IPS DF 6.9 (cell line): ENCODE measurements around the gene GRHL1.

Experiments
- DNase-seq: peaks from one replicate; pipeline ENCODE4 v3.0.0-alpha.2; 2013; ENCODE audit warnings: low read depth, low spot score
- H3K27ac ChIP-seq: one replicate; pipeline ENCODE4 v1.5.1; 2013; ENCODE audit warnings: low read length, control low read depth
- H3K27me3 ChIP-seq: 2 replicates; pipeline ENCODE4 v1.6.1; 2013; ENCODE audit warnings: mild to moderate bottlenecking, low read length; ENCODE audit not compliant: control insufficient read depth, insufficient read depth
- H3K36me3 ChIP-seq: 2 replicates; pipeline ENCODE4 v1.6.1; 2013; ENCODE audit warnings: low read length; ENCODE audit not compliant: control insufficient read depth, insufficient read depth
- H3K4me1 ChIP-seq: 2 replicates; pipeline ENCODE4 v1.6.1; 2013; ENCODE audit warnings: low read length; ENCODE audit not compliant: control insufficient read depth, insufficient read depth
- H3K4me3 ChIP-seq: 2 replicates; pipeline ENCODE4 v1.5.1; 2013; ENCODE audit warnings: mild to moderate bottlenecking, low read length
- H3K9me3 ChIP-seq: 2 replicates; pipeline ENCODE4 v1.6.1; 2013; ENCODE audit warnings: low read length, inconsistent platforms; ENCODE audit not compliant: control insufficient read depth, insufficient read depth
- WGBS: extraction: QIAGEN DNeasy Blood & Tissue Kit; methylation state at CpG from one replicate; pipeline ENCODE4 v1.1.7; 2013; ENCODE audit warnings: mixed read lengths, missing lambda C conversion rate; ENCODE audit not compliant: insufficient read length, insufficient coverage; 5-methylcytosine and 5-hydroxymethylcytosine counted together

Gene GRHL1, protein sequence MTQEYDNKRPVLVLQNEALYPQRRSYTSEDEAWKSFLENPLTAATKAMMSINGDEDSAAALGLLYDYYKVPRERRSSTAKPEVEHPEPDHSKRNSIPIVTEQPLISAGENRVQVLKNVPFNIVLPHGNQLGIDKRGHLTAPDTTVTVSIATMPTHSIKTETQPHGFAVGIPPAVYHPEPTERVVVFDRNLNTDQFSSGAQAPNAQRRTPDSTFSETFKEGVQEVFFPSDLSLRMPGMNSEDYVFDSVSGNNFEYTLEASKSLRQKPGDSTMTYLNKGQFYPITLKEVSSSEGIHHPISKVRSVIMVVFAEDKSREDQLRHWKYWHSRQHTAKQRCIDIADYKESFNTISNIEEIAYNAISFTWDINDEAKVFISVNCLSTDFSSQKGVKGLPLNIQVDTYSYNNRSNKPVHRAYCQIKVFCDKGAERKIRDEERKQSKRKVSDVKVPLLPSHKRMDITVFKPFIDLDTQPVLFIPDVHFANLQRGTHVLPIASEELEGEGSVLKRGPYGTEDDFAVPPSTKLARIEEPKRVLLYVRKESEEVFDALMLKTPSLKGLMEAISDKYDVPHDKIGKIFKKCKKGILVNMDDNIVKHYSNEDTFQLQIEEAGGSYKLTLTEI

DNA sequence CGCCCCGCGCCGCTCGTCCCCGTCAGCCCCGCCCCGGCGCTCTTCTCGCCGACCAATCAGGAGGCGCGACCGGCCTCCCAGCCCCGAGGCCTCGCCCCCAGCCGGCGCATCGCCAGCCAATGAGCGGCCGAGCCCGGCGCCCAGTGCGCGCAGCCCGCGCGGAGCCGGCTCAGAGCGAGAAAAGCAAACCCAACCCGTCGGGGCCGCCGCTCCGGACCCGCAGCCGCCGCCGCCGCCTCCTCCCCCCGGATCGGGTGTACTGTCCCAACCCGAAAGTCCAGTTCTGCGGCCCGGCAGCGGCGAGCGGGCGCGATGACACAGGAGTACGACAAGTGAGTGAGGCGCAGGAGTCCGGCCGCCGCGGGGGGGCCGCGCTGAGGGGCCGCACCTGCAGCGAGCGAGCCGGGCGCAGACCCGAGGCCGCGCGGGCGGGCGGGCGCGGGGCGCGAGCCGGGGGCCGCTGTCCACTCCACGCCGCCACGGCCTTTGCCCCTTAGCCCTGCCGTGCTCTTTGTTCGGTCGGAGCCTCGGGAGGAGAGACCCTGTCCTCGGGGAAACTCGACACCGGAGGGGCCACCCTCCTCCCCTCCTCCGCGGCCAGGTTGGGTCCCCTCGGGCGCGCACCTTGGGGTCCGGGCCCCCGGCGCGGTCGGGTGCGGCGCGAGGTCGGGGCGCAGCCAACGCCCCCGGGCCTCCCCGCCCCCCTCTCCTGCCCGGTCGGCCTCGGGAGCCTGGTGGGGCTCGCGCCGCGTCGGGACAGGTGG lies at the start of gene GRHL1:
Gene GRHL1, plus strand, starts transcription at position 172 of the 764 bp plus-strand sequence. Its CDS starts 141 bp downstream, at position 313.
- H3K36me3 ChIP-seq, result no peaks in the 10 kb centered on the region
- peaks cover 15% of the 10 kb centered on the region for H3K27me3 ChIP-seq
- no CpG with 5 or more reads among the region's 111 CpGs for WGBS
- DNase-seq, result peak; percentile 70
- H3K4me1 ChIP-seq, result 0 out of 2 replicates have a peak, but pooled peaks cover 2% of the 10 kb centered on the region
- H3K27ac ChIP-seq, result no peak within 1 kb of the TSS
- peak within 1 kb of the TSS; percentile 85 for H3K4me3 ChIP-seq
- no peaks in the 10 kb centered on the region for H3K9me3 ChIP-seq

DNA sequence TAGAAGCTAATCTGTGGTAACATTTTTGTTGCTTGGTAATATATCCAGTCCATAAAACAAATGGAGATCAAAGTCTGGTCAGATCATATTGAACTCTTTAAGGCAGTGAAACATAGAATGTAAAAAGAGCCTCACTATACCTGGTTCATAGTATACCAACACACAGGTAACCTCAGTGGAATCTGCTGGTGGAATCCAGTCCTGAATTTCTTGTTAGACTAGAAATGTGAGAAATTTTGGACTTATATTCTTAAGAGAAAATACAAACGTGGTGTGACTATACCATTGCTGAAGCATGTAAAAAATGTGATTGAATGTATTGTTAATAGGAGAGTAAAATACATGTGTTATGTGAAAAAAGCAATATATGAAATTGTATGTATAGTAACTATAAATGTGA lies 46.1 kb upstream of the GRHL1 start:
- Histone ChIP-seq H3K4me1 (no peaks in the 10 kb centered on the region), H3K4me3 (no peak overlapping the region), H3K36me3 (no peaks in the 10 kb centered on the region), H3K9me3 (no peaks in the 10 kb centered on the region), H3K27me3 (no peaks in the 10 kb centered on the region), H3K27ac (no peak overlapping the region)
- WGBS, result 100% methylated on average over 1 of the region's 1 CpG
- no peak for DNase-seq

DNA sequence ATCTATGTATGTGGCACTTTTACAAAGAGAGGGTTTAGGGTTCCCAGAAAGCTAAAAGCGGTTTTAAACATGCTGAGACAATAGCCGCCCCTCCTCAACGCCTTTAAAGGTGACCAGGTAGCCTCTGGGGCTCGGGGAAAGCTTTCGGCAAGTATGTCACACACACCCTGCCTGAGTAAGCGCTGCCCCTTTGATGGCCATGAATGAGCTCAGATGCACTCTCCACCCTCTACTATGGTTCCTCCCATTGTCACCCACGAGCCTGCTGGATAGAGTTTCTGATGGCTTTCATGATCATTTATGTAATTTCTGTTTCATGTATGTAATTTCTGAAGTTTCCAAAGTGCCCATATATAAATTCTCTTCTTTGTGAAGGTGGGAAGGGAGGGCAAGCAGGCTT lies 44.1 kb upstream of the GRHL1 start:
- Histone ChIP-seq H3K27ac (no peak overlapping the region), H3K36me3 (no peaks in the 10 kb centered on the region), H3K27me3 (no peaks in the 10 kb centered on the region), H3K4me3 (no peak overlapping the region), H3K4me1 (no peaks in the 10 kb centered on the region), H3K9me3 (no peaks in the 10 kb centered on the region)
- no CpG with 5 or more reads among the region's 7 CpGs for WGBS
- no peak for DNase-seq

DNA sequence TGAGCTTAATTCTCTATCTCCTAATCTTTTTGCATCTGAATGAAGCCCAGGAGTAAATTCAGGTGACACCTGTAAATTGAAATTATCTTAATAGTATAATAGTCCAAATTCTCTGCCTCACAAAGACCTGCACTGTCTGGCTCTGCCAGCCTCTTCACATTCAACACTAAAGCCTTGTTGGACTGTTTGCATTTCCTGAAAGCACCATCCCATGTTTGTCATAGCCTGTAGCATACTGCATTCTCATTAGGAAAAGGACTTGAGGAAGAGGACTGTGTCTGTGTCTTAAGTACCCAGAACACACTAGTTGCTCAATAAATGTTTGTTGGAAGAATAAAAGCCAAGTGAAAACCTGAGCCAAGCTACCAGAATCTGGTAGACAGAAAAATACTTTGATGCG lies 42.9 kb upstream of the GRHL1 start:
- no peaks in the 10 kb centered on the region for H3K27me3 ChIP-seq
- no peaks in the 10 kb centered on the region for H3K36me3 ChIP-seq
- H3K9me3 ChIP-seq, result no peaks in the 10 kb centered on the region
- no peaks in the 10 kb centered on the region for H3K4me1 ChIP-seq
- WGBS, result no CpG with 5 or more reads among the region's 1 CpG
- no peak for DNase-seq
- no peak overlapping the region for H3K4me3 ChIP-seq
- H3K27ac ChIP-seq, result no peak overlapping the region

DNA sequence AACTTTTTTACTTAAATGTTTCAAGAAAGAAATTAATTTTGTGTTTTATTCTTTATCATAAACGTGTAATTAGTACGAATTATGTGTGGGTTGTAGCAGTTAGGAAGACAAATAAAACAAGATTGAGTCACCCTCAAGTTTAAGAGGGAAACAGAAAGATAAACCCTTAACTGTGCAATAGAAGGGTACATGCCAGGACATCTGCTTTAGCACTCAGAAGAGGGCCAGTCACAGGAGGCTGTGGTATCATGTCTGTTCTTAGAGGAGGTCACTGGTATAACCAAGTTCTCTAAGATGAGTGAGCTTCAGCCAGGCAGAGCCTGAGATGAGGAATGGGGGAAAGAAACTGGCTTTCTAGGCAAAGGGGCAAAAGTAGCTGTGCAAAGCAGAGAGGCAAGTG lies 42.4 kb upstream of the GRHL1 start:
- no peaks in the 10 kb centered on the region for H3K36me3 ChIP-seq
- no peak for DNase-seq
- no peaks in the 10 kb centered on the region for H3K4me1 ChIP-seq

DNA sequence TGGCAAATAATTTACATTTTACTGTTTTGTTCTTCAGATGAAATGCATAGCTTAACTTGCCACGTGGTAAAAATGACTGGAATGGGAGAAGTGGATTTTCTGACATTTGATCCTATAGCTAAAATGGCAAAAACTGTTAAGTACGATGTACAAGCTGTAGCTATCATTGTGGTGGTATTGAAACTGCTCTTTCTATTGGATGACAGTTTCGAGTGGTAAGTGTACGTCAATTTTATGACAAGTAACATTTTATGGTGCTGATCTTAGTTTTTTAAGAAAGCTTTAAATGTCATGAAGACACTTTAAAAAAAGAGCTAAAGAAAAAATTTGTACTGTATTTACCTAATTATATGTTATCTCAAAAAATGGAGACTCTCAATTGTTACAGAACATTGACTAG lies 40.8 kb upstream of the GRHL1 start:
- H3K27ac ChIP-seq, result no peak overlapping the region
- H3K4me3 ChIP-seq, result no peak overlapping the region
- H3K4me1 ChIP-seq, result no peaks in the 10 kb centered on the region
- no peak for DNase-seq
- no peaks in the 10 kb centered on the region for H3K9me3 ChIP-seq
- H3K27me3 ChIP-seq, result no peaks in the 10 kb centered on the region
- no CpG with 5 or more reads among the region's 4 CpGs for WGBS
- H3K36me3 ChIP-seq, result no peaks in the 10 kb centered on the region

More for the DNA sequence above, 42.4 kb upstream of the GRHL1 start:
- Histone ChIP-seq H3K9me3 (no peaks in the 10 kb centered on the region), H3K4me3 (no peak overlapping the region), H3K27ac (no peak overlapping the region), H3K27me3 (no peaks in the 10 kb centered on the region)
- 100% methylated on average over 2 of the region's 2 CpGs for WGBS

- H3K4me3 ChIP-seq, result no peak overlapping the region
- H3K27ac ChIP-seq, result no peak overlapping the region
- no peaks in the 10 kb centered on the region for H3K9me3 ChIP-seq
- no peak for DNase-seq
- H3K36me3 ChIP-seq, result no peaks in the 10 kb centered on the region
- no peaks in the 10 kb centered on the region for H3K27me3 ChIP-seq
- no peaks in the 10 kb centered on the region for H3K4me1 ChIP-seq
- WGBS, result no CpG with 5 or more reads among the region's 4 CpGs
Observed at GRCh38 chr2:9912468-9912867, 39.0 kb upstream of the GRHL1 start.

GRCh38 chr2:9914384-9915065 lies 37.0 kb upstream of the GRHL1 start:
- no peaks in the 10 kb centered on the region for H3K4me1 ChIP-seq
- H3K36me3 ChIP-seq, result no peaks in the 10 kb centered on the region
- no peaks in the 10 kb centered on the region for H3K27me3 ChIP-seq
- DNase-seq, result no peak
- H3K9me3 ChIP-seq, result no peaks in the 10 kb centered on the region
- no peak overlapping the region for H3K27ac ChIP-seq
- no peak overlapping the region for H3K4me3 ChIP-seq
- WGBS, result no CpG with 5 or more reads among the region's 9 CpGs

- H3K9me3 ChIP-seq, result no peaks in the 10 kb centered on the region
- H3K4me1 ChIP-seq, result no peaks in the 10 kb centered on the region
- WGBS, result no CpG with 5 or more reads among the region's 2 CpGs
- H3K27me3 ChIP-seq, result no peaks in the 10 kb centered on the region
- DNase-seq, result no peak
- H3K4me3 ChIP-seq, result no peak overlapping the region
- no peak overlapping the region for H3K27ac ChIP-seq
- no peaks in the 10 kb centered on the region for H3K36me3 ChIP-seq
Observed at GRCh38 chr2:9918275-9918674, 33.2 kb upstream of the GRHL1 start.

- WGBS, result no CpG with 5 or more reads among the region's 3 CpGs
- Histone ChIP-seq H3K9me3 (no peaks in the 10 kb centered on the region), H3K36me3 (no peaks in the 10 kb centered on the region), H3K4me1 (no peaks in the 10 kb centered on the region), H3K27me3 (no peaks in the 10 kb centered on the region), H3K27ac (no peak overlapping the region), H3K4me3 (no peak overlapping the region)
- DNase-seq, result no peak
Observed at GRCh38 chr2:9919512-9919911, 32.0 kb upstream of the GRHL1 start.
